NCI-H526 (cell line): ENCODE results near the gene SVIL.
"Not testable (repeated sequence)": the region's sequence is repeated elsewhere in the genome, so short reads cannot be mapped to it uniquely, and the experiment has no call there.

ENCODE experiments used
- DNase-seq, 2 experiments: peaks; one replicate each; lab custom pipeline; 2025; lab: John Stamatoyannopoulos, UW

The SVIL gene

DNA sequence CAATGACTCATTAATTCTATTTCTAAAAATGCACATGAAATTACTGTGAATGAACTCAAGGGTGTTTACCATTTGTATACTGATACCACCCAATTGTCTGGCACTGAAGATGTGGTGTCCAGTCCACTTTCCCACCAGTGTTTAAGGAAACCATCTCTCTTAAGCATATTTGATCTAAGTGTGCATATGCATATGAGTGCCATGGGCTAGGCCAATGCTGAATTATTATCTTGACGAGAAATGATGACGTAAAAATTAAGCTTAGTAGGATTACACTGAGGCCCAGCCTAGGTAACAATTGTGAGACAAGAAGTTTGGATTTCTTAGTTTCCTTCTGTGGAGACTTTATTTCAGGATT, 59.7 kb downstream of the SVIL start:
- DNase-seq: no peak

DNA sequence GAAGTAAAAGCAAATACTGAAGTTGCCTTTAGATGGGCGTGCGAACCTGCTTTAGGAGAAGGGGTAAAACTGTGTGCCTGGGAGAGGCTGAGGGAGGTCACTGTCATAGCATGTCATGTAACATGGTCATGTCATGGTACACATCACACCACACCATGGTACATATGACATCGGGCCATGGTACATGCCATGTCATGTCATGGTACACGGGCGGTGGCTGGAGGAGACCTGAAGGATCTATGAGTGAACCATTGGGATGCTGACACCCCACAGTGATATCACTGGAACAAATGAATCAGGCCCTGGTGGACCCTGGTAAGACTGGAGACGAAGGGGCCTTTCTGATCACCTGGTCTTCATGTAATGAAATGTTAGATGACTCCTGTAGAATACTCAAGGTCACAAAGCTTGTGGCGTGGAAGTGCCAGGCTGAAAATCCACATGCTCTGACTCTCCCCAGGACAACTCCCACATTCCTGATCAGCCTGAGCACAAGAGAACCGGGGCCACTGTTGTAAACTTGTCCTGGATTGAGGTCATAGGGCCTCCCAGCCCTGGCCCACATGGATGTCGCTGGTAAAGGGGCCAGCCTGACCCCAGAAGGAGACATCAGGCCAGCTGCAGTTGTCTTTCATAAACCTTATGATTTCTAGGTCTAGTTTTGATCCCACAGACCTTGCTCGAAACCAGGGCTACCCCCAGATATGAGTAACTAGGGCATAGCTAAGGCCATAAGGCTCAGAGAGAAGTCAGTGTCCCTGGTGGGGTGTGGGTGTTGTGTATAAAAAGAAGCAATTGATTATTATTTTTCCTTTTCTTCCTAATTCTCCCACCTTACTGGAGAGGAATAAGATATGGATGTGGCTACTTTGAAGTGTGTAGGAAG, 60.3 kb downstream of the SVIL start:
- DNase-seq: not testable (repeated sequence)

DNA sequence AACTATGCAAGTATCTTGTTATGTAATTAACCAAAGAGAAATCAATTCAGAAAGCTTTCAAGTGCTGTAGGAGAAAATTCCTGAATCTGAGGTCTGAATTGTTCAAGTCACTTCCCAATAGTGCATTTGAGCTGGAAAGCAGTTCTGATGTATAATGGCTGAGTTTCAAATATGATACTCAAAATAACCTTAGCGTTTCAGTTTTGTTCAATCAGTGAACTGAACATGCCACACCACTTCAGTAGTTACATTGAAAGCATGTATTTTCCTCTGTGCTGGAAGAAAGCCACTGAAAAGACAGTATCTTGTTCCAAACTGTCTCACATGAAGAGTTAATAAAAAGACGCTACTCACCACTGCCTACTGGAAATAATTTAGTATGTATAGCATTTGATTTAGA, 64.5 kb downstream of the SVIL start:
- not testable (repeated sequence) for DNase-seq

DNA sequence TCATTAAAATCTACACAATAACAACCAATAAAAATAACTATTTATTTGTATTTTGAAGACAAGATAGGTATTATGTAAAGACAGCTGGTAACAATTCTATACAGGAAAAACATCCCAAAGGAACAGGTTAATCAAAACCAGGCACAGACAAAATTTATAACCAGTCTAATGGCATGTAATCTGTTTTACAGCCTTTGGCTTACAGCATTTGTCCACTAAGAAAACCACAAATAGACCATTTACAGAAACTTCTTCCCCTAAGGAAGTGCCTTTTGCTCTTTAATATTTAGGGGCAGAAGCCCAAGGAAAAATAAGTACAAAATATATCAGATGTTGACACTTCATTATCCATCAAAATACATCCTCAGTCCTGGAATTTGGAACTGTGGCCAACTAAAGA, 65.0 kb downstream of the SVIL start:
- no peak for DNase-seq

DNA sequence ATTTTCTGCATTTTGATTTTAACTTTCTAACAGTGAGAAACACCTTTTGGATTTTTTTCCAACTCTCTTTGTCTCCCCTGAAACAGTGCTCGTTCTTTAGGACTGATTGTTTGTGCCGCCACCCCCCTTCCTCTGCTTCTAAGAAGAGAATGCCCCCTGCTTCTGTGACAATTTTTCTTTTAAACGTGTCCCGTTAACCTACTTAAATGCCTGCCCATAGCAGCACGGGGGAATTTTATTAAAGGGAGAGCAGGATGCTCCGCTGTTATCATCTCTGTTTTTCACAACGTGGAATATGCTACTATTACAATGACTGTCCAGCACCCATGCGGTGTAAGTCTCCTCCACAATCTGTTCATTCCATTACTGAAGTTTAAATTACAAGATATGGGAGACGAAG, 67.8 kb downstream of the SVIL start:
- DNase-seq: no peak

DNA sequence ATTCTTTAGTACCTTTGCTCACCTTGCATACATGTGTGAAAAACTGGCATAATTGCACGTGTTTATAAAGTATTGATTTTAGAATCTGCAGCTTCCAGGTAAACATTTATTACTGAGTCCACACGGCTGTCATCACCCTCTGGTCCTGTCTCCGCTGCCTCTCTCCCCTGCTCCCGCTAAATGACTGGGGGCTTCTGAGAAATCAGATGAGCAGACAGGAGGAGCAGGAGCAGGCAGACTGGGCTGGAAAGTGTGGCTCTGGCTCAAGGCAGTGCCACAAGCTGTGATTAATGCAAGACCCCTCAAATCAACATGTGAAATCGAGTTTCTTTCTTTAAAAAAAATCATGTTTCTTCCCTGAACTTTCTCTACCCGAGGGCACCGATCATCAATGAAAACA, 68.6 kb downstream of the SVIL start:
- not testable (repeated sequence) for DNase-seq

DNA sequence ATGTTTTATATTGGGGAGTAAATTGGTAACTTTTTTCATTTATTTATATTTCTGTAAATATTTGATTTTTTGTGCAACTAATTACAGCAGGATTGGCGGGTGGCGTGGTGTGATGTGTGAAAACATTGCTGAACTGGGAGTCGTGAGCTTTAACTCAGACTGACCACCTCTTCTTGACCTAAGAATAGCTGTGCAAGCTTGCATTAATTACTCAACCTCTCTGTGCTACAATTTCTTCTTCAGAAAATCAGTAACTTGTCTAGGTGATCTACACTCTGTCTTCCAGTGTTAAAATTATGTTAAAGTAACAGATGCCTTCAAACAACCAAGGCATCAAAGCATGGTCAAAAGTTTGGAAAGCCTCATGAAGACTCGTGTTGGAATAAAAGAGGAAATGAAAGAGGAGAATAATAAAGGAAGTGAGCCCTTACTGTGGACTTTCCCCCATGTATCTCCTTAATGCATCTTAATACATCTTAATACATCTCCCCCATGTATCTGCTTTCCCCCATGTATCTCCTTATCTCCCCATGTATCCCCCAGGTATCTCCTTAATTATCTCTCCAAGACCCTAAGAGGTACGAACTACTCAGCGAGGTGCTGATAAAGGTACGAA, 71.2 kb downstream of the SVIL start:
- DNase-seq: no peak

DNA sequence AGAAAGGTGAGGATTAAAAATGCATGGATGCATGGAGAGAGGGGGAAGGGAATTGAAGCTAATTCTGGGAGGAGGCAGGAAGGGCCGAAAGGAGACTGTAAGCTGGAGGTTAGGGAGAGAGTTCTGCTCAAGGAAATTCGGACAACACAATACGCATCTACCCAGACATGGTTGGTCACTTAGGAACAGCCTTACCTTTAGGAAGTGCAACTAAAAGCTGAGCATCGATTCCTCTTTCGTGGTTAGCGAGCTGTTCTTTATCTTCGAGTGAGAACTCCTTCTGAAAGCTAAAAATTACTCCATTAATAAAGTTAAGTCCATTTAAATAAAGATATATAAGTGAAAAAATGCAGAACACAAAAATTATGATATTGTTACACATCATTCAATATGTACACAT, 71.8 kb downstream of the SVIL start:
- not testable (repeated sequence) for DNase-seq

DNA sequence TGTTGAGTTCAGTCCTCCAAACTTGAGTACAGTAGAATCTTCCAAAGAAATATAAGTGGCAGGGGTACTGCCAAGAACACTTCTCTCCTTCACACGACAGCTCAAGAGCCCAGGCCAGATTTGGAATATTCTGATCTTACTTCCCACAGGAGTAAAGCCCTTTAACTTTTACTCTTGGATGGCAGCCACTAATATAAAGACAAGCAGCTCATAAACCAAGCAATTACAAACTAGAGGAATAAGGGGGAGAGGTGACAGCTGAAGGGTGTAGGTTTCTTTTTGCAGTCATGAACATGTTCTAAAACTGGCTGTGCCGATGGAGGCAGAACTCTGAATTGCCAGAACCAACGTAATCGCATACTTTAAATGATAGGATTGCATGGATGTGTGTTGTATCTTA, 74.8 kb downstream of the SVIL start:
- no peak for DNase-seq

DNA sequence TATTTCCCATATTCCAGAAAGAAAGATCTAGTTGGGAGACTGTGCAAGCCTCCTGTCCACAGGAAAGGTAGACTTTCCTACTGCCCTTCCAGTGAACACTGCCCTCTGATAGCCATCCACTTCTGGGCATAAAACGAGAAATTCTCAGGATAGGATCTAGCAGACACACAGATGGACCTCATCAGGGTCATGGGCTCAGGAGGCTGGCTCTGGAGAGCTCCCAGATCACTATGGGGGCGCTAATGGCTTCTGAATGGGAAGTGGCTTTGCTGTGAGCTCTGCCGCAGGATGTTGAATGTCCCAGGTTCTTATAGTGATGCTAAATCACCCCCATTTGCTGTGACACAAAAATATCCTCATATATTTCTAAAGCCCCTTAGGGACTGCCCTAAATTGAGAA, 77.1 kb downstream of the SVIL start:
- no peak for DNase-seq

DNA sequence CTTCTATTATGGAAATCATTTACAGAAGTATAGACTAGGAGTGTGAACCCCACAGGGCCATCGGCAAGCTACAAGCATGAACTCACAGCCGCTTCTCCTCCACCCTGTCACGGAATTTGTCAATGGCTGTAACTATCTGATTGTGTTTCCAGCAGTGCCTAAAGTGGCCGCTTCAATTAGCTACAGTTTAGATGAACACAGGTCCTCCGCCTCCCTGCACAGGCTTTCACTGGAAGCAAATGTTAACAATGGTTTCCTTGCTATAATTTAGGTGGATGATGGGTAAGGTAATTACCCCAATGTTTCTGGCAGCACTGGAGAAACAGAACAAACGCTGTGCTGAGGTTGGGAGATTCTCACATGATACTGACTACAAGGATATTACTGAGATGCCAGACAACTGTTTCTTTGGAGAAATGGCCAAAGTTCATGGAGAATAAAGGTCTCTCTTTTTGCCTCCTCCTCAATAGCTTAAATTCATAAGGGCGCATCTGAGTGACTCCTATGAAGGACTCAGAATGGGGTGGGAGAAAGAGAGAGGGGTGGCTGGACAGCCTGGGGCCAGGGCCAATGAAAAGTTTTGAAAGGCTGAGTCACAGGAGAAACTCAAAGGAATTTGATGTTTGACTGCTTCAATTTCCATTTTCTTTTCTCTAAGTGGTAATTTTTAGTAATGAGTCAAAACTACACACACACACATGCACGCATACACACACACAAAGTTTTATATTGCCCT, 78.9 kb downstream of the SVIL start:
- no peak for DNase-seq

DNA sequence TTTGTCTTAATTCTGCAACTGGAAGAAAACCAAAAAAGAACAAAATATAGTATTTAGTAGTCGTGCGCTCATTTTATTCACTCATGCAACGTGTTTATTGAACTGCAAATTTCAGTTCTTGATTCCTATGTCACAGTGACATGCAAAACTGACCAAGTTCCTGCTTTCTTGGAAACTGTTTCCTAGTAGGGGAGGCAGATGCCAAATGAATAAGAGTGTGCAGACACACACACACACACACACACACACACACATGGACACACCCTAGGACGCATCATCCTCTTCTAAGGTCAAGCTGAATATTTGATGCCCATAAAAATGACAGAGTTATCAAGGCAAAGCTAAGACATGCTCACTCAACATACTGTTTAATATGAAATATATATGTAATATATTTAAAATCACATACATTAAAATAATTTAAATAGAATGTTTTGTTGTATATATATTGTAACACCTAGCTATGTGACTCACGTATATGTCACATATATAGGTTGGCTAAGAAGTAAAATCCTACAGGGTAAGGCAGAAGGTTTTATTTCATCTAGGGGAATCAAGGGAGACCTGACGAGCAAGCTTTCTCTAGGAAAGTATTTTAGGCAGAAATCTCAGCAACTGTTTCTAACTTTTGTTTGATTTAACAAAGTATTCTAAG, 79.6 kb downstream of the SVIL start:
- DNase-seq: no peak

DNA sequence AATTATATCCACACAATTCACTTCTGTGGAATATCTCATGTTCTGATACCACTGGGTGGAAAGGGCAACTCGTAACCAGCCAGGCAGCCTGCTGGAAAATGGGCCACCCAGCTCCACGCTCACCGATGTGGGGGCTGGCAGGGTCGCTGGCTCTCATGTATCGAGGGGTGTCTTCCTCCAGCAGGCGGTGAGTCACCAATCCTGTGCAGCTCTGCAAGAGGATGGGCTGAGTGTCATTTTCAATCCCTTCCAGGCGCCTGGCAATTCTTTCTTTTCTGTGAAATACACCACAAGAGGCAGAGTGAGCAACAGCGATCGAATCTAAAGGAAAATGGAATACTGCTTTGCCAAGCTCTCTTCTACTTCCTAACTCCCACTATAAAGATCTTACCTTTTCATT, 80.1 kb downstream of the SVIL start:
- DNase-seq: no peak

DNA sequence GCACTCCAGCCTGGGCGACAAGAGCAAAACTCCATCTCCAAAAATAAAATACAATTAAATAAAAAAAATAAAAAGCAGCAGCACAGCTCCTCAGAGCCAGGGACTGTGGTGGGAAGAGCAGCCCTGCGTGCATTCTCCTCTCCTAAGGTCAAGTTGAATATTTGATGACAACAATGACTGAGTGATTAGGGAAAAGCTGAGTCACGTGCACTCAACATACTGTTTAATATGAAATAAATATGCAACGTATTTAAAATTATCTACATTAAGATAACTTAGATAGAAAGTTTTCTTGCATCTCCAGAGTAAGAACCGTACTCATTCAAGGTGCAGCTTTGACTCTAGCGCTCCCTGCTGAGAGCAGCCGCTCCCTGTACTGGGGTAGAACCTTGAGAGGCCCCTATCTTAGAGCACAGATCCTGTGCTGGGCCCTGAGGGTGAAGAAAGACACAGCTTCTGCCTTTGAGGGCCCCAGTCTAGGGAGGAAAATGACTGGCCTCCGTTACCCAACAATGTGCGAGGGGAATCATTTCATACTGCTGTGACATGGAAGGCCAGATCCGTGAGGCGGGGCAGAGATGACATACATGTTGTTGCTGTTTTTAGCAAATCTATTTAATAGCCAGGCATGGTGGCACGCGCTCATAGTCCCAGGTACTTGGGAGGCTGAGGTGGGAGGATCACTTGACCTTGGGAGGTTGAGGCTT, 81.1 kb downstream of the SVIL start:
- DNase-seq: no peak

DNA sequence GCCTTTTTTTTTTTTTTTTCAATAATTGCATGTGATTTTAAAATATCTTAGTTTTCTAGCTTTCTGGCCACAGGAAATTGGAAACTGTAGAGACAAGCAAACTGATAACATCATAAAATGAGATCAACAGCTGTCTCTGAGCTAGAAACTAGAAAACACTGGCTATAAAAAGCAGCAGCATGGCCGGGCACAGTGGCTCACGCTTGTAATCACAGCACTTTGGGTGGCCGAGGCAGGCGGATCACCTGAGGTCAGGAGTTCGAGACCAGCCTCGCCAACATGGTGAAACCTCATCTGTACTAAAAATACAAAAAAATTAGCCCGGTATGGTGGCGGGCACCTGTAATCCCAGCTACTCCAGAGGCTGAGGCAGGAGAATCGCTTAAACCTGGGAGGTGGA, 81.7 kb downstream of the SVIL start:
- DNase-seq: not testable (repeated sequence)

DNA sequence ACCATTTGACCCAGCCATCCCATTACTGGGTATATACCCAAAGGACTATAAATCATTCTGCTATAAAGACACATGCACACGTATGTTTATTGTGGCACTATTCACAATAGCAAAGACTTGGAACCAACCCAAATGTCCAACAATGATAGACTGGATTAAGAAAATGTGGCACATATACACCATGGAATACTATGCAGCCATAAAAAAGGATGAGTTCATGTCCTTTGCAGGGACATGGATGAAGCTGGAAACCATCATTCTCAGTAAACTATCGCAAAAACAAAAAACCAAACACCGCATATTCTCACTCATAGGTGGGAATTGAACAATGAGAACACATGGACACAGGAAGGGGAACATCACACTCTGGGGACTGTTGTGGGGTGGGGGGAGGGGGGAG, 85.3 kb downstream of the SVIL start:
- DNase-seq: not testable (repeated sequence)

DNA sequence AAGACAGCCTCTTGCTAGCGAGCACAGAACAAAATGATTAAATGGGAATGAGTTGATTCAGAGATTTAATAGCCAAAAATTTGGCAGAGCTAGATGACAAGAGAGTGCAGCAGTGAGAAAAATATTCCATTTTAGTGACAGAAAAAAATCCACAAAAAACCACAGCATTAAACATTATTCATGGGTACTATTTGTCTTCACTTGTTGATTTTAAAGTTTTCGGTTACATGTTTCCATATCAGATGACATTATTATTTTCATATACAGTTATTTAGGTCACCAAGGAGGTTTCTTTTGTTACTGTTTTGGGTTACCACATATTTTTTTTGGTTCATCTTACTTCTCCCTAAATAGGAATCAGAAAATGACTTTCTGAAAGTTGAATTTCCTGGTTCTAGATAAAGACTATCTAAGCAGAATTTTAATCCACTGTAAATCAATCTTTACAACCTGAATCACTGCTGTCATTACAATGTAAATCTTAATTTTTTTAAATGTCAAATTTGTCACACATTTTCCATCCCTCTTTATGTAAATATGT, 87.9 kb downstream of the SVIL start:
- DNase-seq: no peak

DNA sequence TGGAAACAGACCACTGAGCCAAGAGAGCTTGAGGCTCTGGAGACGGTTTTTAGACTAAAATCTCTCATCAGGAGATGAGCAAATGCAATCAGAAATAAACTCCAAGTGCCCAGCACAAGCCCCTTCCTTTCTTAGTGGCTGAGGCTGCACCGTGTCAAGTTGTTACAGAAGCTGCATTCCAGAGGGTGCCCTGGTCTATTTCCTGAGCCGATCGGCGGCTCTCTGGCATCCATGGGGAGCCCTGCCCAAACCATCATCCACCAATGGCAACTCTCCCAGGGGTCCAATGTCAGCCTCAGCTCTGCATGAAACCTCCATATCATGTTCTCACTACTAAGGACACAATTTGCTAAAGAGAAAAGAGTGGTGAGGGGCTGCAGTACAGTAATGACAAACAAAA, 89.6 kb downstream of the SVIL start:
- no peak for DNase-seq

DNA sequence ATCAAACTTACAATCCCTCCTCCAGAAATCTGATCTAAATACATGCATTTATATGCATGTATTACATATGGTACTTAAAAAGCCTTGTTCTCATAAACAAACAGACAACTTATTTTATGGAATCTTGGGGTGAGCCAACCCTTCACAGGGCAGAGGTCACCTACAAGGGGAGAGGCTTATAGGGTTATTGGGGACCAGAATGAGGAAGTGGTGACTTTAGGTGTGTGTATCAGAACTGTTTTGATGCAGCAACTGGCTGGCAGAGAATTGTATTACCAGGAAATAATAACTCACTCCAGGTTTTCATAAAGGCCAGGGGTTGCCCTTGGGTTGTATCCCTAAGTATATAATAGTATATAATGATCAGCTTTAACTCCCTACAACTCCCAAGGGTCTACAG, 91.1 kb downstream of the SVIL start:
- DNase-seq: no peak

DNA sequence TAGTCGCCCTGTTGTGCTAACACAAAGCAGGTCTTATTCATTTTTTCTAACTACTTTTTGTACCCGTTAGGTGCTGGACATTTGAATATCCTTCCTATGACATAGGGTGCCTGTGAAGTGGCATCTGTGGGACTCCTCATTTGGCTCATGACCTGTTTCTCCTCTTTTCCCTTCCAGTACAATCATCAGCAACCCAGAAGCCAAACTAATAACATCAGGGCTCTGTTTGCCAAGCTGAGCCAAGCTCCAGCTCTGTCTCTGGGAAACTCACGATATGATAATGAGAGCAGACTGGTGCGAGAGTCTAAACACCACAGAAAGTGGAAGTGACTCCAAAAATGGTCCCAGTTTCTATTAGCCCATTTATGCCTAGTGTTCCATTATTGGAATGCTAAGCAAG, 92.0 kb downstream of the SVIL start:
- DNase-seq: no peak

DNA sequence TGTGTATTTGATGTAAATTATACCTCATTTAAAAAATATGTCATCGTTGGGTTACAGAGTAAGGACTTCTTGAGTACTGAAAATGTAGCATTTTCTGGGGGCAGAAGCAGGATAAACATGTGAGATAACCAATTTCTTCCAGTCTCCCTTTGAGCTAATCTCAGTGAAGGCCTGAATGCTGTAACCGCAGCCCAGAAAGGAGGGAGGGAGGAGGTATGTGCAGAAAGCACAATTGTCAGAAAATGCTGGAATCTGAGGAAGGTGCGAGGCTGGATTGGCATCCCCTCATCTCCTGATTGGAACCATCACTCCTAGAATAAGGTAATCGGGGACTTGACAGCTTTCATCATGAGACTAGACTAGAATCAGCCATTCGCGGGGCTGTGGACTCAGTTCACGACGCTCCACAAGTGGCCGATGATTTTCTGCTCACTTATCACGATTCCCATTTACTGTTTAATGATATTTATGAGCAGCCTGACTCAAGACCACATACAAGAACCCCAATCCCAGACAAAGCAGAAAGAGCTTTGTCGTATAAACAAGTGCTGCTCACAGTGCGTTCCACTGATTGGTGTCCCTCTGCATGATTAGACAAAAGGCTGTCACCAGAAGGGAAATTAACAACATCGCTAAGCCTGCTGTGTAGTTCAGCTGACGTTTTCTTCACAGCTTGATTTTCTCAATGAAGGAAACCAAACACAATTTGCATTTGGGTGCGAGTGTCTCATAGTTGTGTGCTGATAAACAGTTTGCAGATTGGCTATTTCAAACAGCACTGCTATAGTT, 93.2 kb downstream of the SVIL start:
- DNase-seq: no peak
